GM12878 (cell line): ENCODE measurements around the gene HK1. TPM values are rescaled to one million over a fixed set of nuclear protein-coding genes. Genes with fewer than 3 reads are reported as not detected.

ENCODE experiments used
- ATAC-seq: fragments of 200-7000 bp; cut with Tn5 transposase; 3 replicates; pipeline ENCODE4 v1.9.1; 2020; ENCODE audit warnings: mild to moderate bottlenecking, moderate library complexity
- BruUV-seq: library from RNA; stranded (reverse); fragments of 400-500 nt; replicated peaks from 2 replicates; lab custom pipeline; 2021; lab: Mats Ljungman, UMichigan
- CTCF ChIA-PET: fragments of 300-600 bp; sonication (Branson Sonifier 250); formaldehyde crosslinking; extraction: SDS; loops from one replicate; lab custom pipeline; 2021; ENCODE audit warnings: inconsistent platforms; lab: Yijun Ruan, JAX
- POLR2A ChIA-PET: fragments of 350-600 bp; formaldehyde crosslinking; extraction: SDS; loops from one replicate; lab custom pipeline; 2021; ENCODE audit warnings: inconsistent platforms; lab: Charles Lee
- RAD21 ChIA-PET: fragments of 300-600 bp; sonication (Branson Sonifier 250); formaldehyde crosslinking; loops from one replicate; lab custom pipeline; 2023; ENCODE audit warnings: antibody characterized with exemption; ENCODE audit not compliant: unreplicated experiment; lab: Charles Lee
- SMC1A ChIA-PET: fragments of 300-600 bp; sonication (Branson Sonifier 250); formaldehyde crosslinking; loops from one replicate; lab custom pipeline; 2023; ENCODE audit not compliant: unreplicated experiment, uncharacterized antibody; lab: Charles Lee
- DNase-seq: peaks from one replicate; pipeline ENCODE4 v3.0.0-alpha.2; 2011; ENCODE audit warnings: low read depth, low spot score
- FAIRE-seq: peaks from 3 replicates; lab custom pipeline; 2011; peaks lifted over from hg19 to GRCh38; lab: Jason Lieb, UNC
- H2AFZ ChIP-seq: 2 replicates; pipeline ENCODE4 v1.6.0; 2011; ENCODE audit warnings: low read depth, low read length, control low read depth; ENCODE audit not compliant: control insufficient read depth
- H3K27ac ChIP-seq: 2 replicates; pipeline ENCODE4 v1.5.1; 2011; ENCODE audit warnings: control low read depth; ENCODE audit not compliant: control insufficient read depth, insufficient read depth
- H3K27me3 ChIP-seq, 2 experiments: replicated peaks in 1 of 2; 2 replicates each; pipeline versions ENCODE4 v1.6.0 to v1.6.1; 2011; ENCODE audit warnings: low read length in 1 of 2; ENCODE audit not compliant: control insufficient read depth in 2 of 2, insufficient read depth in 2 of 2
- H3K36me3 ChIP-seq, 2 experiments: 2 replicates each; pipeline ENCODE4 v1.5.1; 2011; ENCODE audit warnings: low read length in 1 of 2; ENCODE audit not compliant: control insufficient read depth in 2 of 2, insufficient read depth in 2 of 2
- H3K4me1 ChIP-seq: 2 replicates; pipeline ENCODE4 v1.6.1; 2011; ENCODE audit warnings: mild to moderate bottlenecking, low read length, moderate library complexity, mixed read lengths; ENCODE audit not compliant: control insufficient read depth, insufficient read depth
- H3K4me2 ChIP-seq: 2 replicates; pipeline ENCODE4 v1.6.0; 2011; ENCODE audit warnings: control low read depth; ENCODE audit not compliant: control insufficient read depth, insufficient read depth
- H3K4me3 ChIP-seq: fragments of 200-600 bp; sonication (generic); 2 replicates; pipeline ENCODE4 v1.5.1; 2016
- H3K79me2 ChIP-seq: 2 replicates; pipeline ENCODE4 v1.6.0; 2011; ENCODE audit warnings: low read length; ENCODE audit not compliant: control insufficient read depth, insufficient read depth
- H3K9ac ChIP-seq: 2 replicates; pipeline ENCODE4 v1.8.0; 2011; ENCODE audit warnings: low read length, control low read depth, mixed read lengths; ENCODE audit not compliant: control insufficient read depth, insufficient read depth
- H3K9me3 ChIP-seq: replicated peaks from 3 replicates; pipeline ENCODE4 v1.5.1; 2011; ENCODE audit warnings: mild to moderate bottlenecking, low read length; ENCODE audit not compliant: control insufficient read depth, insufficient read depth
- H4K20me1 ChIP-seq: 2 replicates; pipeline ENCODE4 v1.6.0; 2011; ENCODE audit not compliant: control insufficient read depth, insufficient read depth
- MXI1 ChIP-seq: fragments of 150-350 bp; IDR thresholded peaks from 2 replicates; pipeline ENCODE4 v1.6.1; 2011; ENCODE audit warnings: low read depth, mild to moderate bottlenecking, inconsistent platforms, low read length, improper control_type of control experiment
- PAX5 ChIP-seq: IDR thresholded peaks from 2 replicates; pipeline ENCODE4 v1.6.1; 2011; ENCODE audit warnings: low read depth, low read length, borderline replicate concordance
- RFX5 ChIP-seq: IDR thresholded peaks from 2 replicates; pipeline ENCODE4 v1.6.1; 2011; ENCODE audit warnings: low read depth, low read length, improper control_type of control experiment
- WGBS: methylation state at CpG from one replicate; pipeline ENCODE4 v1.1.6; 2016; ENCODE audit warnings: low lambda C conversion rate; ENCODE audit not compliant: insufficient replicate concordance, insufficient coverage; ENCODE audit errors: missing lambda C conversion rate; 5-methylcytosine and 5-hydroxymethylcytosine counted together
- in situ Hi-C: fragments of 300-500 bp; cut with MboI; formaldehyde crosslinking; loops from 9 replicates; pipeline ENCODE4 v1.14.3; 2018; ENCODE audit warnings: mixed read lengths
- intact Hi-C: fragments of 100-400 bp; cut with micrococcal nuclease; formaldehyde crosslinking; loops from one replicate; pipeline ENCODE4 v1.14.2; 2022; ENCODE audit not compliant: unreplicated experiment
- polyA plus RNA-seq, 11 experiments: library from polyadenylated mRNA; depleted of rRNA in 4 of 11; unstranded in 6 of 11; stranded (reverse) in 5 of 11; fragments of >200 nt; fragmentation: Nextera tagmentation in 4 of 11; fragmentation: Illumina TruSeq in 1 of 11; extraction: Ambion mirVana in 4 of 11; extraction: Trizol in 1 of 11; gene quantifications; 1 replicate in 1 of 11; 2 replicates in 10 of 11; pipeline versions ENCODE4 v1.2.1 to v1.2.3, GENCODE V29; 2011 to 2016; ENCODE audit warnings: inconsistent platforms in 2 of 11, missing spikeins in 2 of 11, low read depth in 1 of 11
- total RNA-seq, 4 experiments: library from RNA; depleted of rRNA in 3 of 4; stranded (reverse); fragments of >200 nt in 3 of 4; fragmentation: Illumina TruSeq in 1 of 4; extraction: Trizol in 1 of 4; gene quantifications; 2 replicates each; pipeline versions ENCODE4 v1.2.1 to v1.2.3, GENCODE V29; 2013 to 2021
- TF ChIP-seq, protein P1 (sequence below), 3 experiments: IDR thresholded peaks in 2 of 3; conservative IDR thresholded peaks in 1 of 3; 2 replicates each; pipeline ENCODE4 v1.5.1; 2011; ENCODE audit warnings: low read depth in 3 of 3, low read length in 3 of 3, mild to moderate bottlenecking in 3 of 3, control low read depth in 2 of 3, moderate library complexity in 2 of 3, inconsistent platforms in 1 of 3, mixed read lengths in 1 of 3; ENCODE audit not compliant: control insufficient read depth in 2 of 3, insufficient read depth in 1 of 3; ENCODE audit errors: extremely low read depth in 1 of 3

Gene HK1
- total and polyA plus RNA-seq, 10 of the 15 experiments (the other 5 are each of a cell fraction or from before 2014, with no cell fraction given): 3.4 to 77.3 (median 46.6) TPM

DNA sequence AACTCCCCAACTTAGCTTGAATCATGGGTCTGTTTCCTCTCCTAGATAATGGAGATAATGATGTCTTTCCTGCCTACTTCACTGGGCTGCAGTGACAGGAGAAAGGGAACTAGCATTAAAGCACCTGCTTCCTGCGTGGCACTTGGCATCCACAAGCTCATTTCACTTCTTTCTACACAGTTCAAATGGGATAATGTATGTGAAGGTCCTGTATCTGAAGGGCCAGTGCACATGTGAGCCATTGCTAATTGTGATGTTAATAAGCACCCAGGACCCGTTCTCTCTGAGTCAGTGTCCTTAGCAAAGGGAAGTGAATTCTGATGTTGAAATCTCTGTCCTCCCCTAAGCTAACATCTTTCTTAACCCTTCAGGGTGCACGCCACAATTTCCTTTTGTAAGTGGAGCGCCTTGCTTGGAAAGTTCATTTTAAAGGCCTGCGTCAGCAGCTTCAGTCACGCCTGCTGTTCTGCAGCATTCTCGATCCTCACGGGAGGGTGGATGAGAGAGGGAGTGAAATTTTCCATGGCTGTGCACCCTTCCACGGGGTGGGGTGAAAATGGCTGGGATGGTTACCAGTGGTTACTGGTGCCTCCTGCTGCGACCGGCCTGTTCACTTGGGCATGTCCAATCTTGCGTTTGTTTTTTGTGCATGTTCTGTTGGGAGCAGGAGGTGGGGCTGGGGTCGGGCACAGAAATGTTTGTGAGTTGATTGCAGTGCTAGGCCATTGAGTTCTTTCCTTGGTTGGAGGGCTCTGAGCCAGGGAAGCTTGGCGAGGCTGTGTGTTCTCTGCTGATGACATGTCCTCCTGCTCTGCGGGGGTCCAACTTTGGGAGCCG lies 59.2 kb downstream of the HK1 start:
- DNase-seq (no peak), FAIRE-seq (no peak), ATAC-seq (no peak)
- Histone ChIP-seq H3K36me3 (peaks cover 0 to 5% of the 10 kb centered on the region in 2 experiments; a peak in 3 of 4 replicates), H3K4me3 (no peak overlapping the region), H2AFZ (no peak overlapping the region), H3K9ac (no peak overlapping the region), H4K20me1 (no peaks in the 10 kb centered on the region; the same call in 1 of the 2 replicates), H3K4me1 (peaks cover 15% of the 10 kb centered on the region), H3K79me2 (peaks cover 59% of the 10 kb centered on the region), H3K27ac (no peak overlapping the region), H3K27me3 (no peaks in the 10 kb centered on the region), H3K9me3 (no peaks in the 10 kb centered on the region), H3K4me2 (no peak overlapping the region)
- SMC1A ChIA-PET: no interaction called here
- no TSS peak for BruUV-seq
- intact Hi-C loops: no loop called here
- 76% methylated on average over 16 of the region's 16 CpGs for WGBS
- in situ Hi-C loops: no loop called here
- RAD21 ChIA-PET: no interaction called here
- POLR2A ChIA-PET: interaction anchor here (0.9 kb wide), 1 partner anchor 13 kb away, joined by 4 read pairs; no protein-coding TSS in a partner anchor
- TF ChIP-seq PAX5 (no peak), MXI1 (no peak), RFX5 (no peak)
- TF ChIP-seq, protein P1, sequence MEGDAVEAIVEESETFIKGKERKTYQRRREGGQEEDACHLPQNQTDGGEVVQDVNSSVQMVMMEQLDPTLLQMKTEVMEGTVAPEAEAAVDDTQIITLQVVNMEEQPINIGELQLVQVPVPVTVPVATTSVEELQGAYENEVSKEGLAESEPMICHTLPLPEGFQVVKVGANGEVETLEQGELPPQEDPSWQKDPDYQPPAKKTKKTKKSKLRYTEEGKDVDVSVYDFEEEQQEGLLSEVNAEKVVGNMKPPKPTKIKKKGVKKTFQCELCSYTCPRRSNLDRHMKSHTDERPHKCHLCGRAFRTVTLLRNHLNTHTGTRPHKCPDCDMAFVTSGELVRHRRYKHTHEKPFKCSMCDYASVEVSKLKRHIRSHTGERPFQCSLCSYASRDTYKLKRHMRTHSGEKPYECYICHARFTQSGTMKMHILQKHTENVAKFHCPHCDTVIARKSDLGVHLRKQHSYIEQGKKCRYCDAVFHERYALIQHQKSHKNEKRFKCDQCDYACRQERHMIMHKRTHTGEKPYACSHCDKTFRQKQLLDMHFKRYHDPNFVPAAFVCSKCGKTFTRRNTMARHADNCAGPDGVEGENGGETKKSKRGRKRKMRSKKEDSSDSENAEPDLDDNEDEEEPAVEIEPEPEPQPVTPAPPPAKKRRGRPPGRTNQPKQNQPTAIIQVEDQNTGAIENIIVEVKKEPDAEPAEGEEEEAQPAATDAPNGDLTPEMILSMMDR (IDR thresholded peaks at IDR 0.05 in 2 of 3, conservative IDR thresholded peaks at IDR 0.05 in 1 of 3; ENCODE audit: control insufficient read depth in 2 of 3, extremely low read depth in 1 of 3, insufficient read depth in 1 of 3, low read depth in 3 of 3, low read length in 3 of 3): no peak
- CTCF ChIA-PET: no interaction called here
